HepG2 (cell line): ENCODE data around the gene C20orf204. TPM values are rescaled to one million over a fixed set of nuclear protein-coding genes. Genes with fewer than 3 reads are reported as not detected.
A peak's percentile ranks its signal among the peaks of the same experiment; 100 is the strongest.

Source experiments
- BRCA1 ChIP-seq: sonication (generic); formaldehyde crosslinking; IDR thresholded peaks from 2 replicates; pipeline ENCODE4 v1.4.0; 2020; ENCODE audit warnings: missing genetic modification reagents
- CCAR2 ChIP-seq: fragments of 200-400 bp; formaldehyde crosslinking; optimal IDR thresholded peaks from 2 replicates; pipeline ENCODE3; 2018; ENCODE audit warnings: low read depth, mild to moderate bottlenecking, low read length, moderate library complexity
- GABPA ChIP-seq, 2 experiments: IDR thresholded peaks; 2 replicates each; pipeline ENCODE4 v1.6.1; 2011 to 2016; ENCODE audit warnings: low read depth in 2 of 2, low read length in 1 of 2, missing biosample characterization in 1 of 2, missing genetic modification characterization in 1 of 2
- HDAC6 ChIP-seq: fragments of 200-600 bp; sonication (generic); IDR thresholded peaks from 2 replicates; pipeline ENCODE4 v1.7.0; 2017; ENCODE audit warnings: mild to moderate bottlenecking, antibody characterized with exemption, low read length, low read depth
- IRX3 ChIP-seq: sonication (generic); formaldehyde crosslinking; IDR thresholded peaks from 2 replicates; pipeline ENCODE4 v1.8.1; 2023; ENCODE audit warnings: mild to moderate bottlenecking, low read depth, missing genetic modification reagents, borderline replicate concordance
- KLF15 ChIP-seq: sonication (generic); formaldehyde crosslinking; IDR thresholded peaks from 2 replicates; pipeline ENCODE4 v1.8.1; 2023; ENCODE audit warnings: borderline replicate concordance, mild to moderate bottlenecking, inconsistent platforms, missing genetic modification reagents, mixed read lengths
- KLF9 ChIP-seq: IDR thresholded peaks from 2 replicates; pipeline ENCODE4 v1.6.1; 2016; ENCODE audit warnings: low read depth
- KMT2A ChIP-seq: sonication (generic); formaldehyde crosslinking; IDR thresholded peaks from 2 replicates; pipeline ENCODE4 v1.4.0; 2020; ENCODE audit warnings: missing genetic modification reagents
- NR2C2 ChIP-seq: sonication (generic); formaldehyde crosslinking; IDR thresholded peaks from 2 replicates; pipeline ENCODE4 v1.4.0; 2020; ENCODE audit warnings: missing genetic modification reagents, mild to moderate bottlenecking, moderate library complexity, borderline replicate concordance
- PHF5A ChIP-seq: IDR thresholded peaks from one replicate; pipeline ENCODE4 v1.6.1; 2018; ENCODE audit warnings: low read depth, missing genetic modification reagents; ENCODE audit not compliant: unreplicated experiment
- POLR2AphosphoS5 ChIP-seq: IDR thresholded peaks from 2 replicates; pipeline ENCODE4 v1.6.1; 2012; ENCODE audit warnings: low read depth, low read length
- SRSF1 ChIP-seq: fragments of 200-400 bp; formaldehyde crosslinking; optimal IDR thresholded peaks from 2 replicates; pipeline ENCODE3; 2017; ENCODE audit warnings: mild to moderate bottlenecking, low read depth, low read length, moderate library complexity
- TBX2 ChIP-seq: sonication (generic); formaldehyde crosslinking; IDR thresholded peaks from 2 replicates; pipeline ENCODE4 v1.5.0; 2020; ENCODE audit warnings: missing genetic modification reagents, mild to moderate bottlenecking, borderline replicate concordance
- ZBTB8A ChIP-seq: sonication (generic); formaldehyde crosslinking; IDR thresholded peaks from 2 replicates; pipeline ENCODE4 v1.4.0; 2020; ENCODE audit warnings: mild to moderate bottlenecking, low read depth, missing genetic modification reagents, borderline replicate concordance
- ZNF20 ChIP-seq: sonication (generic); formaldehyde crosslinking; IDR thresholded peaks from 2 replicates; pipeline ENCODE4 v1.4.0; 2020; ENCODE audit warnings: mild to moderate bottlenecking, moderate library complexity, missing genetic modification reagents
- ZNF251 ChIP-seq: sonication (generic); formaldehyde crosslinking; IDR thresholded peaks from 2 replicates; pipeline ENCODE4 v1.9.0; 2021; ENCODE audit warnings: mild to moderate bottlenecking, missing genetic modification reagents
- ZNF432 ChIP-seq: sonication (generic); formaldehyde crosslinking; IDR thresholded peaks from 2 replicates; pipeline ENCODE4 v1.5.0; 2020; ENCODE audit warnings: missing genetic modification reagents, mild to moderate bottlenecking, borderline replicate concordance
- ZNF549 ChIP-seq: sonication (generic); formaldehyde crosslinking; IDR thresholded peaks from 2 replicates; pipeline ENCODE4 v1.5.0; 2020; ENCODE audit warnings: missing genetic modification reagents
- ZNF563 ChIP-seq: sonication (generic); formaldehyde crosslinking; IDR thresholded peaks from 2 replicates; pipeline ENCODE4 v1.8.0; 2022; ENCODE audit warnings: mild to moderate bottlenecking, moderate library complexity, missing genetic modification reagents
- ZNF577 ChIP-seq: sonication (generic); formaldehyde crosslinking; IDR thresholded peaks from 2 replicates; pipeline ENCODE4 v1.4.0; 2020; ENCODE audit warnings: mild to moderate bottlenecking, low read depth, missing genetic modification reagents, borderline replicate concordance
- ZNF772 ChIP-seq: sonication (generic); formaldehyde crosslinking; IDR thresholded peaks from 2 replicates; pipeline ENCODE4 v1.5.0; 2020; ENCODE audit warnings: mild to moderate bottlenecking, missing genetic modification reagents
- ZSCAN12 ChIP-seq: sonication (generic); formaldehyde crosslinking; IDR thresholded peaks from 2 replicates; pipeline ENCODE4 v1.9.0; 2021; ENCODE audit warnings: mild to moderate bottlenecking, missing genetic modification reagents
- polyA plus RNA-seq, 8 experiments: library from polyadenylated mRNA; depleted of rRNA in 3 of 8; stranded (reverse) in 7 of 8; unstranded in 1 of 8; fragments of >200 nt; fragmentation: Illumina TruSeq in 4 of 8; extraction: Trizol in 4 of 8; gene quantifications; 2 replicates each; pipeline versions ENCODE4 v1.2.1 to v1.2.3, GENCODE V29; 2011 to 2016; ENCODE audit warnings: low read depth in 4 of 8, missing spikeins in 1 of 8, mixed read lengths in 1 of 8; ENCODE audit not compliant: insufficient read depth in 1 of 8
- total RNA-seq, 5 experiments: library from RNA; depleted of rRNA; stranded (reverse); fragments of >200 nt; fragmentation: Illumina TruSeq; extraction: Trizol; gene quantifications; 2 replicates each; pipeline ENCODE4 v1.2.3, GENCODE V29; 2016; ENCODE audit warnings: low read depth in 1 of 5
- TF ChIP-seq, protein P1 (sequence below): sonication (generic); formaldehyde crosslinking; IDR thresholded peaks from 2 replicates; pipeline ENCODE4 v1.9.0; 2021; ENCODE audit warnings: missing genetic modification reagents, borderline replicate concordance
- TF ChIP-seq, protein P2 (sequence below): IDR thresholded peaks from 2 replicates; pipeline ENCODE4 v1.6.1; 2016; ENCODE audit warnings: mild to moderate bottlenecking
- TF ChIP-seq, protein P3 (sequence below): fragments of 450-650 bp; IDR thresholded peaks from 2 replicates; pipeline ENCODE4 v1.6.1; 2017
- TF ChIP-seq, protein P4 (sequence below): sonication (generic); formaldehyde crosslinking; IDR thresholded peaks from 2 replicates; pipeline ENCODE4 v1.8.1; 2023; ENCODE audit warnings: mild to moderate bottlenecking, missing genetic modification reagents, borderline replicate concordance
- TF ChIP-seq, protein P5 (sequence below): sonication (generic); formaldehyde crosslinking; IDR thresholded peaks from 2 replicates; pipeline ENCODE4 v1.4.0; 2020; ENCODE audit warnings: missing genetic modification reagents

C20orf204 gene
- total and polyA plus RNA-seq, 2 of the 13 experiments (the other 11 are each of a cell fraction or from before 2014, with no cell fraction given): 22.1 to 80.0 TPM

DNA sequence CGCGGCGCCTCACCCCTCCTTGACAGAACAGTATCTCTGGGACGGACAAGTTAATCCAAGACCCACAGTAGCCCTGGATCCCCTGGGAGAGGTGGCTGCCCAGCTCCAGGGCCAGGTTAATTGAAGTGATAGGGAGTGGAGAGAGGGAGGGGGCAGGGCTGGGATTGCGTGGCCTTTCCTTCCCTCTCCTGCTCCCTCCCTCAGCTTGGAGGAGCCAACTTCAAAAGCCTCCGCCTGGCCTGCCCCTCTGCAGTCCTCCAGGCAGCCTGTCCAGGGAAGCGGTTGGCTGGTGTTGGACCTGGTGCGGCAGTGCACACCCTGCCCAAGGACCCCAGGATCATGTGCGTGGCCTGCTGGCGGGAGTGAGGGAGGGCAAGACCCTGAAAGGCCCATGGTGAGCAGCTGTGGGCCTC lies at the start of gene C20orf204 (continued):
- TF ChIP-seq ZNF20 (CRISPR knock-in tag): no peak
- TF ChIP-seq ZNF772: peak; percentile 95
- peak; percentile 86 for TF ChIP-seq PHF5A (CRISPR knock-in tag)
- peak; percentile 93 for TF ChIP-seq POLR2AphosphoS5
- TF ChIP-seq, protein P1, sequence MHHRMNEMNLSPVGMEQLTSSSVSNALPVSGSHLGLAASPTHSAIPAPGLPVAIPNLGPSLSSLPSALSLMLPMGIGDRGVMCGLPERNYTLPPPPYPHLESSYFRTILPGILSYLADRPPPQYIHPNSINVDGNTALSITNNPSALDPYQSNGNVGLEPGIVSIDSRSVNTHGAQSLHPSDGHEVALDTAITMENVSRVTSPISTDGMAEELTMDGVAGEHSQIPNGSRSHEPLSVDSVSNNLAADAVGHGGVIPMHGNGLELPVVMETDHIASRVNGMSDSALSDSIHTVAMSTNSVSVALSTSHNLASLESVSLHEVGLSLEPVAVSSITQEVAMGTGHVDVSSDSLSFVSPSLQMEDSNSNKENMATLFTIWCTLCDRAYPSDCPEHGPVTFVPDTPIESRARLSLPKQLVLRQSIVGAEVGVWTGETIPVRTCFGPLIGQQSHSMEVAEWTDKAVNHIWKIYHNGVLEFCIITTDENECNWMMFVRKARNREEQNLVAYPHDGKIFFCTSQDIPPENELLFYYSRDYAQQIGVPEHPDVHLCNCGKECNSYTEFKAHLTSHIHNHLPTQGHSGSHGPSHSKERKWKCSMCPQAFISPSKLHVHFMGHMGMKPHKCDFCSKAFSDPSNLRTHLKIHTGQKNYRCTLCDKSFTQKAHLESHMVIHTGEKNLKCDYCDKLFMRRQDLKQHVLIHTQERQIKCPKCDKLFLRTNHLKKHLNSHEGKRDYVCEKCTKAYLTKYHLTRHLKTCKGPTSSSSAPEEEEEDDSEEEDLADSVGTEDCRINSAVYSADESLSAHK: no peak
- no peak for TF ChIP-seq ZNF577 (CRISPR knock-in tag)
- TF ChIP-seq ZNF432 (CRISPR knock-in tag): no peak
- TF ChIP-seq KMT2A (CRISPR knock-in tag): peak; percentile 62
- peak; percentile 85; the same call in 1 of the 2 replicates for TF ChIP-seq KLF15
- no peak for TF ChIP-seq ZSCAN12 (CRISPR knock-in tag)
- TF ChIP-seq TBX2 (CRISPR knock-in tag): peak; percentile 86
- TF ChIP-seq GABPA (IDR thresholded peaks at IDR 0.05; ENCODE audit: low read depth, low read length): no peak
- TF ChIP-seq GABPA (CRISPR knock-in tag; IDR thresholded peaks at IDR 0.05; ENCODE audit: low read depth): peak; percentile 32; the same call in 1 of the 2 replicates
- no peak for TF ChIP-seq IRX3
- TF ChIP-seq, protein P2, sequence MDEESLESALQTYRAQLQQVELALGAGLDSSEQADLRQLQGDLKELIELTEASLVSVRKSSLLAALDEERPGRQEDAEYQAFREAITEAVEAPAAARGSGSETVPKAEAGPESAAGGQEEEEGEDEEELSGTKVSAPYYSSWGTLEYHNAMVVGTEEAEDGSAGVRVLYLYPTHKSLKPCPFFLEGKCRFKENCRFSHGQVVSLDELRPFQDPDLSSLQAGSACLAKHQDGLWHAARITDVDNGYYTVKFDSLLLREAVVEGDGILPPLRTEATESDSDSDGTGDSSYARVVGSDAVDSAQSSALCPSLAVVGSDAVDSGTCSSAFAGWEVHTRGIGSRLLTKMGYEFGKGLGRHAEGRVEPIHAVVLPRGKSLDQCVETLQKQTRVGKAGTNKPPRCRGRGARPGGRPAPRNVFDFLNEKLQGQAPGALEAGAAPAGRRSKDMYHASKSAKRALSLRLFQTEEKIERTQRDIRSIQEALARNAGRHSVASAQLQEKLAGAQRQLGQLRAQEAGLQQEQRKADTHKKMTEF (CRISPR knock-in tag): peak; percentile 89; the same call in 1 of the 2 replicates
- no peak for TF ChIP-seq ZNF563
- TF ChIP-seq, protein P3, sequence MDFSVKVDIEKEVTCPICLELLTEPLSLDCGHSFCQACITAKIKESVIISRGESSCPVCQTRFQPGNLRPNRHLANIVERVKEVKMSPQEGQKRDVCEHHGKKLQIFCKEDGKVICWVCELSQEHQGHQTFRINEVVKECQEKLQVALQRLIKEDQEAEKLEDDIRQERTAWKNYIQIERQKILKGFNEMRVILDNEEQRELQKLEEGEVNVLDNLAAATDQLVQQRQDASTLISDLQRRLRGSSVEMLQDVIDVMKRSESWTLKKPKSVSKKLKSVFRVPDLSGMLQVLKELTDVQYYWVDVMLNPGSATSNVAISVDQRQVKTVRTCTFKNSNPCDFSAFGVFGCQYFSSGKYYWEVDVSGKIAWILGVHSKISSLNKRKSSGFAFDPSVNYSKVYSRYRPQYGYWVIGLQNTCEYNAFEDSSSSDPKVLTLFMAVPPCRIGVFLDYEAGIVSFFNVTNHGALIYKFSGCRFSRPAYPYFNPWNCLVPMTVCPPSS: no peak
- TF ChIP-seq ZNF251 (CRISPR knock-in tag): peak; percentile 85
- no peak for TF ChIP-seq SRSF1
- TF ChIP-seq CCAR2: no peak
- no peak for TF ChIP-seq NR2C2 (CRISPR knock-in tag)
- no peak for TF ChIP-seq BRCA1 (CRISPR knock-in tag)
- TF ChIP-seq HDAC6: no peak
- TF ChIP-seq, protein P4, sequence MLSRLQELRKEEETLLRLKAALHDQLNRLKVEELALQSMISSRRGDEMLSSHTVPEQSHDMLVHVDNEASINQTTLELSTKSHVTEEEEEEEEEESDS (CRISPR knock-in tag): no peak
- no peak for TF ChIP-seq ZNF549
- no peak for TF ChIP-seq KLF9
- TF ChIP-seq ZBTB8A (CRISPR knock-in tag): no peak
- TF ChIP-seq, protein P5, sequence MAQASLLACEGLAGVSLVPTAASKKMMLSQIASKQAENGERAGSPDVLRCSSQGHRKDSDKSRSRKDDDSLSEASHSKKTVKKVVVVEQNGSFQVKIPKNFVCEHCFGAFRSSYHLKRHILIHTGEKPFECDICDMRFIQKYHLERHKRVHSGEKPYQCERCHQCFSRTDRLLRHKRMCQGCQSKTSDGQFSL (CRISPR knock-in tag): no peak; the same call in 1 of the 2 replicates
